GM19397 (cell line): Measurements from ENCODE around the gene CKMT1B.
"Not testable (repeated sequence)": the region's sequence is repeated elsewhere in the genome, so short reads cannot be mapped to it uniquely, and the experiment has no call there.

Source experiments
- ATAC-seq: cut with Tn5 transposase; IDR thresholded peaks from one replicate; pipeline ENCODE4 v1.9.1; 2021; ENCODE audit warnings: mild to moderate bottlenecking, moderate library complexity; ENCODE audit not compliant: unreplicated experiment

Gene CKMT1B

GRCh38 chr15:43593328-43594190, at the start of gene CKMT1B:
Gene CKMT1B, plus strand, starts transcription at chr15:43594027. Its CDS starts 192 bp downstream, at chr15:43594219.
- not testable (repeated sequence) for ATAC-seq

GRCh38 chr15:43544266-43544665, 49.6 kb upstream of the CKMT1B start:
- no peak for ATAC-seq

GRCh38 chr15:43545426-43545825, 48.4 kb upstream of the CKMT1B start:
- ATAC-seq, result no peak

- ATAC-seq, result no peak
Measured at GRCh38 chr15:43547539-43547938, 46.3 kb upstream of the CKMT1B start.

- no peak for ATAC-seq
Measured at GRCh38 chr15:43550527-43551363, 43.1 kb upstream of the CKMT1B start.

- ATAC-seq, result no peak
Measured at GRCh38 chr15:43552256-43552655, 41.6 kb upstream of the CKMT1B start.

DNA sequence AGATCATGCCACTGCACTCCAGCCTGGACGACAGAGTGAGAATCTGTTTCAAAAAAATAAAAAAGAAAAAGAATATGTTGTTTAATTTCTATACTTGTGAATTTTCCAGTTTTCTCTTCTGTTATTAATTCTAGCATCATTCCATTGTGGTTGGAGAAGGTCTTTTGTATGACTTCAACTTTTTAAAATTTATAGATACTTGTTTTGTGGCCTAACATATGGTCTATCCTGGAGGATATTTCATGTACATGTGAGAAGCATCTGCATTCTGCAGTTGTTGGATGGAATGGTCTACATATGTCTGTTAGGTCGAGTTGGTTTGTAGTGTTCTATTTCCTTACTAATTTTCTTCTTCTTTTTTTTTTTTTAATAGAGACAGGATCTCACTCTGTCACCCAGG, 40.8 kb upstream of the CKMT1B start:
- ATAC-seq, result no peak

- ATAC-seq, result not testable (repeated sequence)
Measured at GRCh38 chr15:43562753-43563152, 31.1 kb upstream of the CKMT1B start.

DNA sequence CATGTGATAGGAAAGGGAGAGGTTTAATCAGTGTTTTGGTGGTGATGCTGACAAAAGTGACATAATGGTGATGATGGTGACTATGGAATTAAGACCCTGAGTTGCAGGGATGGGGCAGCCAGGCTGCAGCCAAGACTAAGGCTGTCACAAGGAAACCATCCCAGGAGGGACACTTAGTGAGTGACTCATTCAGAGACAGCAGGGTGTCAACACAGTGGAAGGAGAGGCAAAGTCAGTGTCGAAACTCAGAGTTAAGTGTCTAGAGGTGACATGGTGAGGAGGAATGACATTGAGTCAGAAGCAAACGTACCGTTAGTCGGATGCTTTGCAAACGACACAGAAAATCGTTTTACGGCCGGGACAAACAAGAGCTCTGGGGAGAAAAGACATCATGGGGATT, 30.0 kb upstream of the CKMT1B start:
- not testable (repeated sequence) for ATAC-seq

GRCh38 chr15:43566615-43567014, 27.2 kb upstream of the CKMT1B start:
- not testable (repeated sequence) for ATAC-seq

DNA sequence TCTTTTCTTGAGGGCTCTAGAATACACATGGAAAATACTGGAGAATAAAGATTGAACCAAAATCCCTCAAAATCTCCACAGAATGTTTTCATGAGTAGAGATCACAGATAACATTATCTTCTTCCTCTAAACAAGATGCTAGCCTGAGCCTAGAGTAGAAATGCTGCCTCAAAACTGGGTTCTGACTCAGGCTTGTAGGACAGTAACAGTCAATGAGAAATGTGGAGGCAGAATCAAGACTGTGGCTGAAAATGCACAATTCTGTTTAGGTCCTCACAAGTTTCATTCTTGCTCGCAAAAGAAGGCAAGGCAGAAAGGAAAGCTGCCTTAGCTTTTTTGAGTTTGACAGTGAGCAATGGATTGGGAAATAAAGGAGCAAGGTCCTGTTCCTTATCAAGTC, 19.2 kb upstream of the CKMT1B start:
- ATAC-seq, result not testable (repeated sequence)

DNA sequence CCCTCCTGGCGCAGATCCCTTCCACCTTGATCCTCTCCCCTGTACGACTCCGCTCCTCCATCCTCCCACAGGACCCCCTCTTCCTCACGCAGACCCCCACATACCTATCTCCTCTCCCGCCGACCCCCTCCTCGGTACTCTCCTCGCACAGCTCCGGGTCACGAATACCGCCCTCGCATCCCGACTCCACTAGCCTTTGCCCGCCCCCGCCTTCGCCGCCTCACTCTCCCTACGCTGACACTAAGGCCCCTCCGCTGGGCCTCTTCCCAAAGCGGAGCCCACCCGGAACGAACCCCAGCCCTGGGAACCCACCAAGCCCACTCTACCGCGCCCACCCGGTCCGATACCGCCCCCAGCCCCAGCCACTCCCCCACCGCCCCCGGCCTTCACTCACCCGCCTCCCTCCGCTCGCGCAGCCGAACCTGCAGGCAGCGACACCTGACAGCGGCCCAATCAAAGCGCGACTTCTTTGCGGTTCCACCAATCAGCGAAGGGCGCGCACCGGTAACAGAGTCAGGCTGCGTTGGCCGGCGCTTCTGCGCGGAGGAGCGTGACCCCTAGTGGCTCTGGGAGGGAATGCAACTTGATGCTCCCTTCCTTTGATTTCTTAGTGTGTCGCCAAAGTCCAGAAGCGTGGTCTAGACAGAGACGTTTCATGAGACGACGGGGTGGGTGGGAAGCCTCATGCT, 3.9 kb upstream of the CKMT1B start, which contains the start of gene PPIP5K1:
TSS of gene PPIP5K1 (minus strand) at position 431 of the 689 bp plus-strand sequence. CDS start 5,704 bp downstream, outside the sequence.
- peak; percentile 95 for ATAC-seq

DNA sequence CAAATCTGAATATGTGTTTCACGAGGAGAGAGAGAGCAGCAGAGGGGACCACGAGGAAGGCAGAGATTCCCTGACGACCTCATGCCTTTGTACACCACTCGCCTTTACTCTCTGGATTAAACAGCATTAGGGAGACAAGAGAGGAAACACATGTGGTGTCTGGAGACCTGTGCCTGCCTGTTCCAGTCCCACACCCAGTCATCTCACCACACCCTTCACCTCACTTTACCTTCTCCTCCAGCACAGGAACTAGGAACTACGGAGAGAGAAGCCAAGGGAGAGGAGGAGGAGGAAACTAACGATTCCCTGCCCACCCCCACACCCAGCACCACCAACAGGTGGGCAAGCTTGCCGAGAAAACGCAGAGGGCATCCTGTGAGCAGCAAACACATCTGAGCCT, 986 bp upstream of the CKMT1B start:
- ATAC-seq, result not testable (repeated sequence)

- ATAC-seq, result not testable (repeated sequence)
Measured at GRCh38 chr15:43599131-43599530, 5.3 kb downstream of the CKMT1B start.

DNA sequence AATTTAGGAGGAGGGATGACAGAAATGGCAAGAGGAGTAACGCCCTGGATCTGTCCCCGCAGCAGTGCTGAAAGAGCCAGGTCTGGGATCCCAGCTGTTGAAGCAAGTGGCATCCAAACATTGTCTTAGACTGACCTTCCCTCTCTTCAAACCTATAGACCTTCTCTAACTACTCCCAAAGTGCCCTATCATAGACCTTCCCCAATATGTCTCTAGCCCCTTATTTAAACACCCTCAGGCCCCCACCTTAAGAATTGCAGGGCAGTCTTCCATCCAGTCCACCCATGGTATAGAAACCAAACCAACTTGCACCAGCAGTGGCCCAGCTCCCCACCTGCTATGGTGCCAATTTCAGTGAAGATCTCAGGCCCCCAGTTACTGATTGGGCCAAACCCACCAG, 6.4 kb downstream of the CKMT1B start:
- ATAC-seq, result not testable (repeated sequence)

DNA sequence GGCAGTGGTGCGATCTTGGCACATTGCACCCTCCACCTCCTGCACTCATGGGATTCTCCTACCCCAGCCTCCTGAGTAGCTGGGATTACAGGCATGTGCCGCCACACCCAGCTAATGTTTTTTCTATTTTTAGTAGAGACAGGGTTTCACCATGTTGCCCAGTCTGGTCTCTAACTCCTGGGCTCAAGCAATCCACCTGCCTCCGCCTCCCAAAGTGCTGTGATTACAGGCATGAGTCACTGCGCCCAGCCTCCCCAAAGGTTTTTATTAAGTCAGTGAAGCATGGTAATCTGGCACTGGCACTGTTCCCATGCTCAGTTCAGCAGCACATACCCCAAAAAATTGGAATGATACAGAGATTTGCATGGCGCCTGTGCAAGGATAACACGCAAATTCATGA, 8.4 kb downstream of the CKMT1B start:
- ATAC-seq, result not testable (repeated sequence)

- not testable (repeated sequence) for ATAC-seq
Measured at GRCh38 chr15:43617750-43618149, 23.9 kb downstream of the CKMT1B start.

- not testable (repeated sequence) for ATAC-seq
Measured at GRCh38 chr15:43618700-43619099, 24.9 kb downstream of the CKMT1B start, which contains the start of gene STRC. Gene STRC, minus strand, starts transcription at chr15:43618800. Its CDS starts 78 bp downstream, at chr15:43618722.

DNA sequence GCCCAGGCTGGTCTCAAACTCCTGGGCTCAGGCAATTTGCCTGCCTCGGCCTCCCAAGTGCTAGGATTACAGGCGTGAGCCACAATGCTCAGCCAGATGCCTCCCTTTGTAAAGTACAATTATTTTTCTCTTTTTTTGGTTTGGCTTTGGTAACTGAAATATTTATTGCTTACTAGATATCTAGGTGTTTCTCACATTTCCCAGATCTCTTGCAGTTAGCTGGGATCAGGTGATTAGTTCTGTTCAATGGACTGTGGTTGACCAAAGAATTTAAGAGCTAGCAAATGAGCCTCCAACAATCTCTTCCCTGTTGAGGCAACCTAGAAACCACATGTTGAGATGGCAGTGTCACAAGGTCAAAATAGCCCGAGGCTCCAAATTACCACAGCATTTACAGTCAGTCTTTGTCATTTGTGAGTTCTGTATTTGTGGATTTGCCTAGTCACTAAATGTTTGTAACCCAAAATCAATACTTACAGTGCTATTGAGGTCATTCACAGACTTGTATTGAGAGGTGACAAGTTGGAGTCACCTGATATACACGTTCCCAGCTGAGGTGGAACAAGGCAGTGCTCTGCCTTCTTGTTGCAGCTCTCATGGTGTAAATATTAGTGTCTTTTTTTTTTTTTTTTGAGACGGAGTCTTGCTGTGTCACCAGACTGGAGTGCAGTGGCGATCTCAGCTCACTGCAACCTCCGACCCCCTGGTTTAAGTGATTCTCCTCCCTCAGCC, 28.4 kb downstream of the CKMT1B start:
- not testable (repeated sequence) for ATAC-seq

- no peak for ATAC-seq
Measured at GRCh38 chr15:43625106-43625505, 31.3 kb downstream of the CKMT1B start.
